ENCODE results near the gene ACTL7B.

ACTL7B gene

DNA sequence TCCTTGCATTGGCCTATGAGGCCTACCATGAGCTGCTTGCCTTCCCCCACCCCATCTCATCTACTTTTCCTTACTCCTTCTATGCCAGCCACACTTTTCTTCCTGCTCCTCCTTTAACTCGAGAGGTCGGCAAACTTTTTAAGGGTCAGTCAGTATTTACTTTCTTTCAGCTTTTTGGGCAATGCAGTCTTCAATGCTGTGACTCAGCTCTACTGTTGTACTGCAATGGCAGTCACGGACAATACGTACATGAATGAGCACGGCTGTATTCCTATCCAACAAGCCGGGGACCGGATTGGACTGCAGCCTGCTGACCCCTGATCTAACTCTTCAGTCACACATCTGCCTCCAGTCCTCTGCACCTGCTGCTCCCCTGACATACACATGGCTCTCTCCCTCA lies 5.7 kb upstream of the ACTL7B start:
- DNase-seq (ENCODE audit: low read depth): no peak
- H3K4me3 ChIP-seq (replicated peaks; ENCODE audit: low read depth, low read length): no peak overlapping the region
- TF ChIP-seq, protein P1, sequence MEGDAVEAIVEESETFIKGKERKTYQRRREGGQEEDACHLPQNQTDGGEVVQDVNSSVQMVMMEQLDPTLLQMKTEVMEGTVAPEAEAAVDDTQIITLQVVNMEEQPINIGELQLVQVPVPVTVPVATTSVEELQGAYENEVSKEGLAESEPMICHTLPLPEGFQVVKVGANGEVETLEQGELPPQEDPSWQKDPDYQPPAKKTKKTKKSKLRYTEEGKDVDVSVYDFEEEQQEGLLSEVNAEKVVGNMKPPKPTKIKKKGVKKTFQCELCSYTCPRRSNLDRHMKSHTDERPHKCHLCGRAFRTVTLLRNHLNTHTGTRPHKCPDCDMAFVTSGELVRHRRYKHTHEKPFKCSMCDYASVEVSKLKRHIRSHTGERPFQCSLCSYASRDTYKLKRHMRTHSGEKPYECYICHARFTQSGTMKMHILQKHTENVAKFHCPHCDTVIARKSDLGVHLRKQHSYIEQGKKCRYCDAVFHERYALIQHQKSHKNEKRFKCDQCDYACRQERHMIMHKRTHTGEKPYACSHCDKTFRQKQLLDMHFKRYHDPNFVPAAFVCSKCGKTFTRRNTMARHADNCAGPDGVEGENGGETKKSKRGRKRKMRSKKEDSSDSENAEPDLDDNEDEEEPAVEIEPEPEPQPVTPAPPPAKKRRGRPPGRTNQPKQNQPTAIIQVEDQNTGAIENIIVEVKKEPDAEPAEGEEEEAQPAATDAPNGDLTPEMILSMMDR (IDR thresholded peaks at IDR 0.05; ENCODE audit: low read length, missing control alignments): no peak

DNA sequence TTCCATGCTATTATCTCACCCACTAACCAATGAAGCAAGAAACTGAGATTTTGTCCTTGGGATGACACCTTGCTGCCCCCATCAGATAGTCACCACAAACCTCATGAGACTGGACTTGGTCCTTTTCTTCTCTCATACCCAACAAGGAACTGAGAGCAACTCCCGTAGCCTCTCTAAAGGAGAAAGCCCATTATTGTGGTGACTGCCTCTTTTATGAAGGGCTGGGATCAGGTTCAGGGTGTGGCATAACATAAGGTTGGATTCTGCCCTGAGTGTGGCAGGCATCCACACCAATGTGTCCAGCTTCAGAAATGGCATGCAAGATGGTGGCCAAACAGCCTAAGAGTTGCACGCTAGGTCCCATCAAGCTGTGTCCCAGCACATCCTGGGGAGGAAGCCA lies 5.0 kb upstream of the ACTL7B start:
- TF ChIP-seq, protein P1 (IDR thresholded peaks at IDR 0.05; ENCODE audit: low read length, missing control alignments): no peak
- H3K4me3 ChIP-seq (replicated peaks; ENCODE audit: low read depth, low read length): no peak overlapping the region
- DNase-seq (ENCODE audit: low read depth): no peak

- DNase-seq (ENCODE audit: low read depth): no peak
These were observed 4.6 kb upstream of the ACTL7B start for GRCh38 chr9:108860354-108860753.

DNA sequence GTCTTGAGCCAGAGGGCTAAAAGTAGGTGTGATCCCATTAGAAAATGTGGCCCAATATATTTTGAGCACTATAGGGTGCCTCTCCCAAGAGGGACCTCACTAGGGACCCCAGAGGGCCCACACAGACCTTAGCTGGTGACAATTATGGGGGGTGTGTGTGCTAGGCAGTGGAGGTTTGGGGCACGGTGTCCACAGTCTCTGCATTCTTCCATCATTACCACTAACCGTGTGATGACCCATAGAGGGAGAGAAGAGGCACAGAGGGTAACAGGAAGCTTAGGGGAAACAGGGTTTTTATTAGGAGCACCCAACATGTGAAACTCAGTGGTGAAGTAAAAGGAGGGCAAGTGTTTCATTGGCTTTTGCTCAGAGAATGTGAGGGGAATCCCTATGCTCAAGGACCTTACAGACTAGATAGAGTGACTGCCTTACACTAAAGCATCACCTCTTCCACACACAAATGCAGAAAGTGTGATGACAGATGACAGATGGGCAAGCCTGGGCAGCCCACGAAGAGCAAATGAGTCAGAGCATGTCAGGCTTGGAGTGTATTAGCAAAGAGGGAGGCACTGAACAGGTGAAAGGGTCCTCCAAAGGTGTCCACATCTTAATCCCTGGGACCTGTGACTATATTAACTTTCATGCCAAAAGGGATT lies 3.8 kb upstream of the ACTL7B start:
- TF ChIP-seq, protein P1 (IDR thresholded peaks at IDR 0.05; ENCODE audit: low read length, missing control alignments): no peak
- H3K4me3 ChIP-seq (replicated peaks; ENCODE audit: low read depth, low read length): no peak overlapping the region
- no peak for DNase-seq (ENCODE audit: low read depth)

More at GRCh38 chr9:108860354-108860753, 4.6 kb upstream of the ACTL7B start:
- TF ChIP-seq, protein P1 (IDR thresholded peaks at IDR 0.05; ENCODE audit: low read length, missing control alignments): no peak
- no peak overlapping the region for H3K4me3 ChIP-seq (replicated peaks; ENCODE audit: low read depth, low read length)

DNA sequence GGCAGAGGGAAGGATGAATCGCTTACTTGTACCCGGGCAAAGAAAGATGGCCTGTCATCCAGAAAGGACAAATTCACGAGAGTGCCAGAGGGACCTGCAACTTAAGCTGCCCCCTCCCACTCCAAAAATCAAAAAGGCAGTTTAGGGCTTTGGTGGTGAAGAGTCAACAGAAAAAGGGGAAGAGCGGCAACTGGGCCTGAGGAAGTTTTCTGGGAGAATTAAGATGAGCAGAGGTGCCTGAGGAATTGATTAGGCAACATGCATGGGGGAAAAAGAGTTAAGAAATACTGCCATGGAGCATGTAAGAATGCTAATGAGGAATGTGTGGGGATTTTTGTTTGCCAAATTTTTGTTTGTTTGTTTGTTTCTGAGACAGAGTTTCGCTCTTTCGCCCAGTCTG lies 1.8 kb upstream of the ACTL7B start:
- no peak for DNase-seq (ENCODE audit: low read depth)
- H3K4me3 ChIP-seq (replicated peaks; ENCODE audit: low read depth, low read length): no peak overlapping the region
- TF ChIP-seq, protein P1 (IDR thresholded peaks at IDR 0.05; ENCODE audit: low read length, missing control alignments): no peak

DNA sequence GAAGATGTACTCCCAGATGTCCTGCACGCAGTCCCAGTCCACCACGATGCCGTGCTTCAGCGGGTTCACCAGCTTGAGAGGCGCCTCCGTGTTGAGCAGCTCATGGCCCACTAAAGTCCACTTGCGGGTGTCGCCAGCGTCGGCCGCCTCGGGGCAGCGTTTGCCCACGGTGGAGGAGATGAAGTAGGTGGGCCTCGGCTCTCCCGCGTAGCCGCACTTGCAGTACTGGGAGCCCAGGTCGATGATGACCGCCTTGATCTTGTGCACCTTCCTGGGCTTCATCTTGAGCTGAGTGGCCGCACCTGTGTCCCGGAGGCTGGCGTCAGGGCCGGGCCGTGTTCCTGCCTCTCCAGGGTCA lies 278 bp downstream of the ACTL7B start:
- TF ChIP-seq, protein P1 (IDR thresholded peaks at IDR 0.05; ENCODE audit: low read length, missing control alignments): no peak
- no peak overlapping the region for H3K4me3 ChIP-seq (replicated peaks; ENCODE audit: low read depth, low read length)
- no peak for DNase-seq (ENCODE audit: low read depth)

Measured in fibroblast of pulmonary artery (primary cell).